Right lobe of liver (tissue), 4 donors: ENCODE results near the gene COL16A1.

Source experiments
- POLR2A ChIP-seq: fragments of 450-650 bp; IDR thresholded peaks from one replicate; pipeline ENCODE4 v1.6.1; 2017; ENCODE audit warnings: antibody characterized with exemption, mild to moderate bottlenecking
- TF ChIP-seq, protein P1 (sequence below), 4 donors: fragments of 200-600 bp in 3 of 4; fragments of 450-650 bp in 1 of 4; IDR thresholded peaks; one replicate each; pipeline versions ENCODE4 v1.5.1 to v1.8.0; 2016 to 2022; ENCODE audit warnings: antibody characterized with exemption in 4 of 4, mild to moderate bottlenecking in 2 of 4
- donor health status: DM: no; HTN: no; CAD: no.
- donor health status: DM: no; HTN: no; CAD: no.
- donor health status: DM: no; HTN: yes; CAD: no.

DNA sequence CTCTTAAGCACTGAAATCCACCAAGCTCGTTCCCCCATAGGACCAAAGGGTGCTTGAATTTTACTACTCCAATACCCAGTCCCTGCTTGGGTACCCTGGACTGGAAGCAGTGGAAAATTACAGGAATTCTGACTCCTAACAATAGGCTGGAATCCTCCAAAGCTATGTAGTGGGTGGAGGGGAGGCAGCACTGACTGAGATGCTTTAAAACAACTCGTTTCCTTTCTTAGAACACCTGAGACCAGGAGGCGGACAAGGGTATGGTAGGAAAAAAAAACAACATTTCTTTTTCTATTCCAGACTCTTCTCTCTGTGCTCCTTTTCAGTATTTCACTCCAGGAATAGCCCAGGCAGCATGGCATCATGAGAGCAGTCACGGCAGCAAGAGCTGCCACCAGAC, 61.5 kb downstream of the COL16A1 start:
- TF ChIP-seq, protein P1, sequence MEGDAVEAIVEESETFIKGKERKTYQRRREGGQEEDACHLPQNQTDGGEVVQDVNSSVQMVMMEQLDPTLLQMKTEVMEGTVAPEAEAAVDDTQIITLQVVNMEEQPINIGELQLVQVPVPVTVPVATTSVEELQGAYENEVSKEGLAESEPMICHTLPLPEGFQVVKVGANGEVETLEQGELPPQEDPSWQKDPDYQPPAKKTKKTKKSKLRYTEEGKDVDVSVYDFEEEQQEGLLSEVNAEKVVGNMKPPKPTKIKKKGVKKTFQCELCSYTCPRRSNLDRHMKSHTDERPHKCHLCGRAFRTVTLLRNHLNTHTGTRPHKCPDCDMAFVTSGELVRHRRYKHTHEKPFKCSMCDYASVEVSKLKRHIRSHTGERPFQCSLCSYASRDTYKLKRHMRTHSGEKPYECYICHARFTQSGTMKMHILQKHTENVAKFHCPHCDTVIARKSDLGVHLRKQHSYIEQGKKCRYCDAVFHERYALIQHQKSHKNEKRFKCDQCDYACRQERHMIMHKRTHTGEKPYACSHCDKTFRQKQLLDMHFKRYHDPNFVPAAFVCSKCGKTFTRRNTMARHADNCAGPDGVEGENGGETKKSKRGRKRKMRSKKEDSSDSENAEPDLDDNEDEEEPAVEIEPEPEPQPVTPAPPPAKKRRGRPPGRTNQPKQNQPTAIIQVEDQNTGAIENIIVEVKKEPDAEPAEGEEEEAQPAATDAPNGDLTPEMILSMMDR (IDR thresholded peaks at IDR 0.05) = no peak
- TF ChIP-seq POLR2A = no peak
